Upper lobe of left lung (tissue), 4 donors: Measurements from ENCODE around the gene FAM149A.
A peak's percentile ranks its signal among the peaks of the same experiment; 100 is the strongest.

Experiments used
- EP300 ChIP-seq, 4 donors: sonication (generic); formaldehyde crosslinking; IDR thresholded peaks; one replicate each; pipeline ENCODE4 v1.5.1; 2017; ENCODE audit warnings: antibody characterized with exemption in 4 of 4, control low read depth in 2 of 4
- POLR2A ChIP-seq, 4 donors: fragments of 450-650 bp; IDR thresholded peaks; one replicate each; pipeline ENCODE4 v1.5.1; 2016 to 2017; ENCODE audit warnings: antibody characterized with exemption in 4 of 4, mild to moderate bottlenecking in 2 of 4
- POLR2AphosphoS5 ChIP-seq, 2 donors: sonication (generic); formaldehyde crosslinking; IDR thresholded peaks; one replicate each; pipeline ENCODE4 v1.5.1; 2017; ENCODE audit warnings: antibody characterized with exemption in 2 of 2
- TF ChIP-seq, protein P1 (sequence below), 6 experiments: fragments of 450-650 bp in 4 of 6; fragments of 200-600 bp in 2 of 6; sonication (generic) in 2 of 6; IDR thresholded peaks; one replicate each; pipeline ENCODE4 v1.5.1; 2016 to 2019; ENCODE audit warnings: antibody characterized with exemption in 6 of 6

DNA sequence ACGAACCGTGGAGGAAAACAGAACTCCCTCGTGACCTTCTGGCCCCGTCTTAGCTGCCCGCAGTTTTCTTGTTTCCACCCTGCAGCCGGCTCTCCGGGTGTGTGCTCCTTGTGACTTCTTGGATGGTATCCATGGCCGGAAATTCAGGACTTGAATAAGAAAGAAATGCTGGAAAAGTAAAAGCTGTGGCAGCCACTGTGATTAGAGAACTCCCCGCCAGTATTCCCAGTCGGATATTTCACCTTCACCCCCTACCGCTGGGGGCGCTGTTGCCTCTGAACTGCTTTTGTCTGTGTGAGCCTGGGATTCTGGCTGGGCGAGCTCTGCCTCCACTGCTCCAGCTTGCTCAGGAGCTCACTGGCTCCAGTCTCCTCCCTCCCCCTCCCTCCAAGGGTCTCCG, 45.4 kb downstream of the FAM149A start:
- TF ChIP-seq, protein P1, sequence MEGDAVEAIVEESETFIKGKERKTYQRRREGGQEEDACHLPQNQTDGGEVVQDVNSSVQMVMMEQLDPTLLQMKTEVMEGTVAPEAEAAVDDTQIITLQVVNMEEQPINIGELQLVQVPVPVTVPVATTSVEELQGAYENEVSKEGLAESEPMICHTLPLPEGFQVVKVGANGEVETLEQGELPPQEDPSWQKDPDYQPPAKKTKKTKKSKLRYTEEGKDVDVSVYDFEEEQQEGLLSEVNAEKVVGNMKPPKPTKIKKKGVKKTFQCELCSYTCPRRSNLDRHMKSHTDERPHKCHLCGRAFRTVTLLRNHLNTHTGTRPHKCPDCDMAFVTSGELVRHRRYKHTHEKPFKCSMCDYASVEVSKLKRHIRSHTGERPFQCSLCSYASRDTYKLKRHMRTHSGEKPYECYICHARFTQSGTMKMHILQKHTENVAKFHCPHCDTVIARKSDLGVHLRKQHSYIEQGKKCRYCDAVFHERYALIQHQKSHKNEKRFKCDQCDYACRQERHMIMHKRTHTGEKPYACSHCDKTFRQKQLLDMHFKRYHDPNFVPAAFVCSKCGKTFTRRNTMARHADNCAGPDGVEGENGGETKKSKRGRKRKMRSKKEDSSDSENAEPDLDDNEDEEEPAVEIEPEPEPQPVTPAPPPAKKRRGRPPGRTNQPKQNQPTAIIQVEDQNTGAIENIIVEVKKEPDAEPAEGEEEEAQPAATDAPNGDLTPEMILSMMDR (IDR thresholded peaks at IDR 0.05) = peak in 3 of 6 experiments; percentile 35 to 75 (median 44)
- no peak for TF ChIP-seq POLR2A (IDR thresholded peaks at IDR 0.05)
- no peak for TF ChIP-seq POLR2AphosphoS5 (IDR thresholded peaks at IDR 0.05)
- no peak for TF ChIP-seq EP300 (IDR thresholded peaks at IDR 0.05)
